GM12891 (cell line): Measurements from ENCODE around the gene SEPTIN5.

Experiments
- DNase-seq: peaks from one replicate; pipeline ENCODE4 v3.0.0; 2011; ENCODE audit warnings: low spot score; ENCODE audit not compliant: insufficient read length
- FAIRE-seq: peaks from 2 replicates; lab custom pipeline; 2011; peaks lifted over from hg19 to GRCh38; lab: Jason Lieb, UNC
- PAX5 ChIP-seq: IDR thresholded peaks from 2 replicates; pipeline ENCODE4 v1.6.1; 2011; ENCODE audit warnings: low read length, moderate library complexity, mild to moderate bottlenecking; ENCODE audit not compliant: insufficient read depth, severe bottlenecking
- POLR2A ChIP-seq: IDR thresholded peaks from 2 replicates; pipeline ENCODE4 v1.6.1; 2011; ENCODE audit warnings: low read depth, low read length, control low read depth
- POLR2AphosphoS5 ChIP-seq: IDR thresholded peaks from 2 replicates; pipeline ENCODE4 v1.6.1; 2011; ENCODE audit warnings: low read depth, low read length, control low read depth
- POU2F2 ChIP-seq: IDR thresholded peaks from 2 replicates; pipeline ENCODE4 v1.6.1; 2011; ENCODE audit warnings: low read depth, mild to moderate bottlenecking, control low read depth, low read length, moderate library complexity
- SPI1 ChIP-seq: IDR thresholded peaks from 2 replicates; pipeline ENCODE4 v1.6.1; 2011; ENCODE audit warnings: low read depth, low read length, control low read depth
- TAF1 ChIP-seq: IDR thresholded peaks from 2 replicates; pipeline ENCODE4 v1.6.1; 2011; ENCODE audit warnings: low read depth, low read length, control low read depth

SEPTIN5 gene

GRCh38 chr22:19734163-19734562 is 19.9 kb downstream of the SEPTIN5 start:
- FAIRE-seq (no peak), DNase-seq (no peak)
- no peak for TF ChIP-seq POLR2A
- TF ChIP-seq TAF1 = no peak
- TF ChIP-seq POU2F2 = no peak
- no peak for TF ChIP-seq PAX5
- TF ChIP-seq POLR2AphosphoS5 = no peak
- TF ChIP-seq SPI1 = no peak

GRCh38 chr22:19734837-19735382 is 20.6 kb downstream of the SEPTIN5 start:
- DNase-seq (no peak), FAIRE-seq (no peak)
- TF ChIP-seq TAF1 = no peak
- no peak for TF ChIP-seq POLR2AphosphoS5
- no peak for TF ChIP-seq PAX5
- TF ChIP-seq POU2F2 = no peak
- no peak for TF ChIP-seq POLR2A
- TF ChIP-seq SPI1 = no peak

- TF ChIP-seq TAF1 (no peak), SPI1 (no peak), POLR2A (no peak), POLR2AphosphoS5 (no peak), PAX5 (no peak), POU2F2 (no peak)
- no peak for DNase-seq
- no peak for FAIRE-seq
Observed at GRCh38 chr22:19735665-19736510, 21.6 kb downstream of the SEPTIN5 start.

- FAIRE-seq (no peak), DNase-seq (no peak)
- TF ChIP-seq SPI1 (no peak), POLR2A (no peak), TAF1 (no peak), PAX5 (no peak), POU2F2 (no peak), POLR2AphosphoS5 (no peak)
Observed at GRCh38 chr22:19737846-19738663, 23.8 kb downstream of the SEPTIN5 start.

GRCh38 chr22:19738664-19739447 is 24.6 kb downstream of the SEPTIN5 start:
- TF ChIP-seq SPI1 = no peak
- no peak for TF ChIP-seq TAF1
- no peak for TF ChIP-seq POLR2AphosphoS5
- TF ChIP-seq PAX5 = no peak
- TF ChIP-seq POLR2A = no peak
- no peak for TF ChIP-seq POU2F2
- DNase-seq (no peak), FAIRE-seq (no peak)

- FAIRE-seq (no peak), DNase-seq (no peak)
- TF ChIP-seq POU2F2 (no peak), SPI1 (no peak), TAF1 (no peak), POLR2A (no peak), POLR2AphosphoS5 (no peak), PAX5 (no peak)
Observed at GRCh38 chr22:19739448-19739895, 25.2 kb downstream of the SEPTIN5 start.

GRCh38 chr22:19739911-19740449 is 25.7 kb downstream of the SEPTIN5 start:
- no peak for FAIRE-seq
- no peak for TF ChIP-seq TAF1
- no peak for DNase-seq

- DNase-seq = no peak
- FAIRE-seq = no peak
- TF ChIP-seq POLR2A (no peak), SPI1 (no peak), POU2F2 (no peak), TAF1 (no peak), PAX5 (no peak), POLR2AphosphoS5 (no peak)
Observed at GRCh38 chr22:19740586-19740985, 26.3 kb downstream of the SEPTIN5 start.
